ENCODE data around the gene LCN10. TPM values are rescaled to one million over a fixed set of nuclear protein-coding genes. Genes with fewer than 3 reads are reported as not detected.
A peak's percentile ranks its signal among the peaks of the same experiment; 100 is the strongest.

Gene LCN10
- total and polyA plus RNA-seq, 9 of the 15 experiments (the other 6 are each of a cell fraction or from before 2014, with no cell fraction given), result 0.10 to 0.21 (median 0.14) TPM; not detected in 6

- TF ChIP-seq ZMIZ1 (IDR thresholded peaks at IDR 0.05; ENCODE audit: low read depth in 2 of 2, low read length in 2 of 2) (no peak), RHOXF2B (CRISPR knock-in tag; conservative IDR thresholded peaks at IDR 0.05) (no peak), LARP7 (IDR thresholded peaks at IDR 0.05) (no peak), VEZF1 (CRISPR knock-in tag; IDR thresholded peaks at IDR 0.05) (peak; percentile 70), JUN (IDR thresholded peaks at IDR 0.05; ENCODE audit: borderline replicate concordance, low read depth, low read length) (no peak), JUN (CRISPR knock-in tag; IDR thresholded peaks at IDR 0.05; ENCODE audit: borderline replicate concordance) (no peak), COPS2 (conservative IDR thresholded peaks at IDR 0.05) (no peak), FOXK2 (conservative IDR thresholded peaks at IDR 0.05 in 1 of 2, IDR thresholded peaks at IDR 0.05 in 1 of 2; ENCODE audit: low read depth in 2 of 2) (no peak), KAT7 (CRISPR knock-in tag; IDR thresholded peaks at IDR 0.05; ENCODE audit: borderline replicate concordance) (peak; percentile 45; the same call in 1 of the 2 replicates), POLR2G (IDR thresholded peaks at IDR 0.05; ENCODE audit: low read depth, low read length) (peak; percentile 43; the same call in 1 of the 2 replicates), TAL1 (IDR thresholded peaks at IDR 0.05) (no peak), ZNF444 (CRISPR knock-in tag; IDR thresholded peaks at IDR 0.05) (no peak), ZBTB7A (IDR thresholded peaks at IDR 0.05; ENCODE audit: borderline replicate concordance, control insufficient read depth, low read depth, low read length) (peak; percentile 93), MTA3 (IDR thresholded peaks at IDR 0.05; ENCODE audit: borderline replicate concordance) (peak; percentile 64; the same call in 1 of the 2 replicates), ZNF609 (CRISPR knock-in tag; IDR thresholded peaks at IDR 0.05; ENCODE audit: borderline replicate concordance) (no peak), CXXC5 (CRISPR knock-in tag; IDR thresholded peaks at IDR 0.05) (peak; percentile 38), ZNF766 (CRISPR knock-in tag; conservative IDR thresholded peaks at IDR 0.05) (peak; percentile 55; the same call in 1 of the 2 replicates)
These were observed 30.7 kb downstream of the LCN10 start, which contains the start of gene DIPK1B (continued) for GRCh38 chr9:136711751-136712689.
